Measurements from ENCODE around the gene ATF2. TPM values are rescaled to one million over a fixed set of nuclear protein-coding genes. Genes with fewer than 3 reads are reported as not detected.

The ATF2 gene
- total RNA-seq, 1 donor from 2014 or later = 59.8 TPM

DNA sequence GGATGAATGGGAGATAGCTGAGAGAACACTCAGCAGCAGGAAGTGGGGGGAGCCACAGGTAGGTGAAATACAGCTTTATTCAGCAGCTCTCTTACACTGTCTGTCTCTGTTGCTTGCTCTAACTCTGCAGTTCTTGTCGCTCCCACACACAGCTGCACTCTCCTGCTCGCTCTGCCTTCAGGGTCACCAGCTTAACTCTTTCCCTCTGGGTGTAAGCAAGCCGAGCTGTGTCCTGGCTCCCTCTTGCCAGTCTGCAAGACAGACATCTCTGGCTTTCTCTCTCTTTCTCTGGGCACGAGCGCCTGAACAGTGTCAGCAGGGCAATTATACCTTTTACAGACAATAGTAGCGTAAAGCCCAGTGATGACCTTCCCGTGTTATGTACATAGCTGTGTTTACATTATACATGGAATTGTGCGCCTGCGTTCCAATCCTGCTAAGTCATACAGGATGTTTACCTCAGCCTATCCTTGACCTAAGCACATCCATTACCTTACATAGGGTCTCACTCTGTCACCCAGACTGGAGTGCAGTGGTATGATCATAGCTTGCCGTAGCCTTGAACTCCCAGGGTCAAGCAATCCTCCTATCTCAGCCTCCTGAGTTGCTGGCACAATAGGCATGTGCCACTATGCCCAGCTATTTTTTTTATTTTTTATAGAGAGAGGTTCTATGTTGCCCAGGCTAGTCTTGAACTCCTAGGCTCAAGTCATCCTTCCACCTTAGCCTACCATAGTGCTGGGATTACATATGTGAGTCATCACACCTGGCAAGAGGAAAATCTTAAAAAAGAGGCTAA lies 105.0 kb downstream of the ATF2 start:
- TF ChIP-seq, protein P1, sequence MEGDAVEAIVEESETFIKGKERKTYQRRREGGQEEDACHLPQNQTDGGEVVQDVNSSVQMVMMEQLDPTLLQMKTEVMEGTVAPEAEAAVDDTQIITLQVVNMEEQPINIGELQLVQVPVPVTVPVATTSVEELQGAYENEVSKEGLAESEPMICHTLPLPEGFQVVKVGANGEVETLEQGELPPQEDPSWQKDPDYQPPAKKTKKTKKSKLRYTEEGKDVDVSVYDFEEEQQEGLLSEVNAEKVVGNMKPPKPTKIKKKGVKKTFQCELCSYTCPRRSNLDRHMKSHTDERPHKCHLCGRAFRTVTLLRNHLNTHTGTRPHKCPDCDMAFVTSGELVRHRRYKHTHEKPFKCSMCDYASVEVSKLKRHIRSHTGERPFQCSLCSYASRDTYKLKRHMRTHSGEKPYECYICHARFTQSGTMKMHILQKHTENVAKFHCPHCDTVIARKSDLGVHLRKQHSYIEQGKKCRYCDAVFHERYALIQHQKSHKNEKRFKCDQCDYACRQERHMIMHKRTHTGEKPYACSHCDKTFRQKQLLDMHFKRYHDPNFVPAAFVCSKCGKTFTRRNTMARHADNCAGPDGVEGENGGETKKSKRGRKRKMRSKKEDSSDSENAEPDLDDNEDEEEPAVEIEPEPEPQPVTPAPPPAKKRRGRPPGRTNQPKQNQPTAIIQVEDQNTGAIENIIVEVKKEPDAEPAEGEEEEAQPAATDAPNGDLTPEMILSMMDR (IDR thresholded peaks at IDR 0.05) = no peak
- peaks cover 7% of the 10 kb centered on the region for H3K36me3 Mint-ChIP-seq (ENCODE audit: low read depth)
- H3K27ac Mint-ChIP-seq (ENCODE audit: unreplicated experiment) = no peak overlapping the region
- no peak for DNase-seq (ENCODE audit: low spot score)
- H3K4me1 Mint-ChIP-seq (ENCODE audit: low read depth) = no peaks in the 10 kb centered on the region
- H3K4me3 Mint-ChIP-seq (ENCODE audit: unreplicated experiment) = no peak overlapping the region
- peaks cover under 1% of the 10 kb centered on the region for H3K9me3 Mint-ChIP-seq (ENCODE audit: low read depth)
- no peaks in the 10 kb centered on the region for H3K27me3 Mint-ChIP-seq (ENCODE audit: low read depth)

DNA sequence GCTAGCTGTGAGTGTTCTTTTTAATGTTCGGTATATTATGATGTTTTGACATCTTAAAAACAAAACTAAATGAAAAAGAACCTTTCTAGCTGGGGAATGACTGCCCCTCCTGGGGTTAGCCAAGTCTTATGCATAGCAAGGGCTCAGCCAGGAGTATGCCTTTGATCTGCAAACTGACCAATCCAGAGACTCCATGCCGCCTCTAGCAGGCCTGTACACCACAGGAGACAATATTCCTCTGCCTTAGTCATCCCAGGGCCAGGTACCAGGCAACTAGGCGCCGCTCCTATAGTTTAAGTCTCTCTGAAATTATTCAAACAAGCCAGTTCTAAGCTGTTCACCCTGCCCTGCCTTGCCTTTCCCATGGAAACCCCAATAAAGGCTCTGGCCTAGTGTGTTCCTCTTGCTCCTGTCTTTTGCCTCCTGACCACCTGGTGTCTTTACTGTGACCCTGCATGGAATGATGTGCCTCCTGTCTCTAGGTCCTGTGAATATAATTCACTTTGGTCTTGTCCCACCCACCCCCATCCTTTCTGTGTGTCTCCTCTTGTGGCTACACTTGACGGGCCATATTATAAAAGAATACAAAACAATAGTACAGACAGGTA lies 110.8 kb downstream of the ATF2 start:
- Mint-ChIP-seq H3K4me1 (ENCODE audit: low read depth) (no peaks in the 10 kb centered on the region), H3K9me3 (ENCODE audit: low read depth) (no peaks in the 10 kb centered on the region), H3K36me3 (ENCODE audit: low read depth) (peaks cover 4% of the 10 kb centered on the region), H3K4me3 (ENCODE audit: unreplicated experiment) (no peak overlapping the region), H3K27me3 (ENCODE audit: low read depth) (no peaks in the 10 kb centered on the region), H3K27ac (ENCODE audit: unreplicated experiment) (no peak overlapping the region)
- TF ChIP-seq, protein P1 (IDR thresholded peaks at IDR 0.05) = no peak
- no peak for DNase-seq (ENCODE audit: low spot score)

DNA sequence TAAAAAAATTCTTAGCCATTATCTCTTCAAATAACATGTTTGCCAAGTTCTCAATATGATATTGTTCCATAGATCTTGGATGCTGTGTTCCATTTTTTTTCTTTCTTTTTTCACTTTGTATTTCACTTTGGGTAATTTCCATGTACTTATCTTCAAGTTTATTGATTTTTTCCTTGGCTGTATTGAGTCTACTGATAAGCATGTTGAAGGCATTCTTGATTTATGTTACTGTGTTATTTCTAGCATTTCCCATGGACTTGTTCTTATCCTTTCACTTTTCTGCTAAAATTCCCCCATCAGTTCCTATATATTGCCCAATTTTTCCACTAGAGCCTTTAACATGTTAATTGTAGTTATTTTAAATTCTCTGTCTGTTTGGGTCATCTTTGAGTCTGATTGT lies 112.0 kb downstream of the ATF2 start:
- H3K27ac Mint-ChIP-seq (ENCODE audit: unreplicated experiment) = no peak overlapping the region
- DNase-seq (ENCODE audit: low spot score) = no peak
- TF ChIP-seq, protein P1 (IDR thresholded peaks at IDR 0.05) = no peak

DNA sequence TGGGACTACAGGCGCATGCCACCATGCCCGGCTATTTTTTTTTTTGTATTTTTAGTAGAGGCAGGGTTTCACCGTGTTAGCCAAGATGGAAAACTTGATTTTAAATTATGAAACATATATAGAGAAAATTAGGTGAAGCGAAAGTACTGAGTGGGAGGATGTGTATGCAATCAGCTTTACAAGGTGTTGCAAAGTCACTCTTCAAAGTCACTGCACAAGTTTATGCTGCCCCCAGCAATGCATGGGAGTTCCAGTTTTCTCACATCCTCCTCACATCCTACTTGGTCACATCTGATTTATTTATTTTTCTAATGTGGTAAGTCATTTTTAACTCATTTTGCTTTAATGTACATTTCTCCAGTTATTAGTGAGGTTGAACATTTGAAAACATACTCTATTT lies 113.7 kb downstream of the ATF2 start:
- H3K36me3 Mint-ChIP-seq (ENCODE audit: low read depth) = peaks cover 6% of the 10 kb centered on the region
- H3K4me1 Mint-ChIP-seq (ENCODE audit: low read depth) = no peaks in the 10 kb centered on the region
- no peak overlapping the region for H3K27ac Mint-ChIP-seq (ENCODE audit: unreplicated experiment)
- H3K27me3 Mint-ChIP-seq (ENCODE audit: low read depth) = no peaks in the 10 kb centered on the region
- TF ChIP-seq, protein P1 (IDR thresholded peaks at IDR 0.05) = no peak
- H3K4me3 Mint-ChIP-seq (ENCODE audit: unreplicated experiment) = no peak overlapping the region
- no peaks in the 10 kb centered on the region for H3K9me3 Mint-ChIP-seq (ENCODE audit: low read depth)
- DNase-seq (ENCODE audit: low spot score) = no peak

More for the DNA sequence above, 112.0 kb downstream of the ATF2 start:
- no peaks in the 10 kb centered on the region for H3K27me3 Mint-ChIP-seq (ENCODE audit: low read depth)
- H3K4me1 Mint-ChIP-seq (ENCODE audit: low read depth) = no peaks in the 10 kb centered on the region
- no peaks in the 10 kb centered on the region for H3K9me3 Mint-ChIP-seq (ENCODE audit: low read depth)
- peaks cover 6% of the 10 kb centered on the region for H3K36me3 Mint-ChIP-seq (ENCODE audit: low read depth)
- H3K4me3 Mint-ChIP-seq (ENCODE audit: unreplicated experiment) = no peak overlapping the region

DNA sequence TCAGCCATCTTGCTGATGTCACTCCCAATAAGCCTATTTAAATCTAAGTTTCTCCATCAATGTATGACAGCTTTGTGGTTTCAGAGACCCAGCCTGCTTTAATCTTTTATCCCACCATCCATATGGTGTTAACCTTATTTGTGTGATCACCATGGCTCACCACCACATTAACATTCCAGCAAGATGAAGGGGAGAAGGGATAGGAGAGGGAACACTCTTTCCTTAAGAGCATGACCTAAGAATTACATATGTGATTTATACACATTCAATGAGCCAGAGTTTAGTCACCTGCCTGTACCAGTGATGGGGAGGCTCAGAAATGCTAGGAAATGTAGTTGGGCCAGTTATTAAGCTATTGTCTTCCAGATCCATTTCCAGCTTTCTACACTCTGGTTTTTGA lies 118.3 kb downstream of the ATF2 start:
- Mint-ChIP-seq H3K27ac (ENCODE audit: unreplicated experiment) (no peak overlapping the region), H3K4me1 (ENCODE audit: low read depth) (peaks cover 9% of the 10 kb centered on the region), H3K27me3 (ENCODE audit: low read depth) (no peaks in the 10 kb centered on the region), H3K4me3 (ENCODE audit: unreplicated experiment) (no peak overlapping the region), H3K36me3 (ENCODE audit: low read depth) (peaks cover 4% of the 10 kb centered on the region), H3K9me3 (ENCODE audit: low read depth) (peaks cover 6% of the 10 kb centered on the region)
- TF ChIP-seq, protein P1 (IDR thresholded peaks at IDR 0.05) = no peak
- no peak for DNase-seq (ENCODE audit: low spot score)
